ENCODE results near the gene UNC79.

The UNC79 gene

GRCh38 chr14:93540235-93540634 lies 109.5 kb downstream of the UNC79 start:
- H3K36me3 ChIP-seq = peaks cover 6% of the 10 kb centered on the region; the same call in 1 of the 2 replicates
- H3K4me3 ChIP-seq (ENCODE audit: low read depth, low read length) = no peak overlapping the region
- no peaks in the 10 kb centered on the region for H3K9me3 ChIP-seq (ENCODE audit: severe bottlenecking)
- TF ChIP-seq, protein P1, sequence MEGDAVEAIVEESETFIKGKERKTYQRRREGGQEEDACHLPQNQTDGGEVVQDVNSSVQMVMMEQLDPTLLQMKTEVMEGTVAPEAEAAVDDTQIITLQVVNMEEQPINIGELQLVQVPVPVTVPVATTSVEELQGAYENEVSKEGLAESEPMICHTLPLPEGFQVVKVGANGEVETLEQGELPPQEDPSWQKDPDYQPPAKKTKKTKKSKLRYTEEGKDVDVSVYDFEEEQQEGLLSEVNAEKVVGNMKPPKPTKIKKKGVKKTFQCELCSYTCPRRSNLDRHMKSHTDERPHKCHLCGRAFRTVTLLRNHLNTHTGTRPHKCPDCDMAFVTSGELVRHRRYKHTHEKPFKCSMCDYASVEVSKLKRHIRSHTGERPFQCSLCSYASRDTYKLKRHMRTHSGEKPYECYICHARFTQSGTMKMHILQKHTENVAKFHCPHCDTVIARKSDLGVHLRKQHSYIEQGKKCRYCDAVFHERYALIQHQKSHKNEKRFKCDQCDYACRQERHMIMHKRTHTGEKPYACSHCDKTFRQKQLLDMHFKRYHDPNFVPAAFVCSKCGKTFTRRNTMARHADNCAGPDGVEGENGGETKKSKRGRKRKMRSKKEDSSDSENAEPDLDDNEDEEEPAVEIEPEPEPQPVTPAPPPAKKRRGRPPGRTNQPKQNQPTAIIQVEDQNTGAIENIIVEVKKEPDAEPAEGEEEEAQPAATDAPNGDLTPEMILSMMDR (IDR thresholded peaks at IDR 0.05; ENCODE audit: low read depth, low read length) = no peak
- H3K27me3 ChIP-seq (ENCODE audit: insufficient read depth, low read depth, severe bottlenecking) = no peaks in the 10 kb centered on the region
- no peak for DNase-seq
- no peak overlapping the region for H3K27ac ChIP-seq

DNA sequence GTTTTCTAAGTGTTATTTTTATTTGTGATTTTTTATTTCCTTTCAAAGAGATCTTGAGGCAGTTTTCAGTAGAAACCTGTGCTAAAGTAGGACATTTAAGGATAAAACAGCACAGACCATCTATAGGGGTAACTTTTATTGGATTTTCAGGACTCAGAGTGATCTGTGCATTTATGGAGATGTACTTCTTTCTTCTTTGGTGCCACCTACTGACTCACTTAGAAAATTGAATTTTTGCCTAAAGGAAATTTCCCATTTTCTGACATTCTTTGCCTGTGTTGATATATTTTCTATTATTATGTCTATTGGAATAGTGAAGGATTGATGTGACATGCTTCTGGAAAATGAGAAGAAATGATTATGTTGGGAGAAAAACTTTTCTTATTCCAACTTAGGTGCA lies 113.0 kb downstream of the UNC79 start:
- Histone ChIP-seq H3K9me3 (ENCODE audit: severe bottlenecking) (no peaks in the 10 kb centered on the region), H3K36me3 (peaks cover 3% of the 10 kb centered on the region; the same call in 1 of the 2 replicates), H3K4me3 (ENCODE audit: low read depth, low read length) (no peak overlapping the region), H3K27me3 (ENCODE audit: insufficient read depth, low read depth, severe bottlenecking) (no peaks in the 10 kb centered on the region), H3K27ac (no peak overlapping the region)
- TF ChIP-seq, protein P1 (IDR thresholded peaks at IDR 0.05; ENCODE audit: low read depth, low read length) = peak; percentile 7; the same call in 1 of the 2 replicates
- DNase-seq = no peak

- H3K27ac ChIP-seq = no peak overlapping the region
- no peak overlapping the region for H3K4me3 ChIP-seq (ENCODE audit: low read depth, low read length)
- TF ChIP-seq, protein P1 (IDR thresholded peaks at IDR 0.05; ENCODE audit: low read depth, low read length) = no peak
- no peaks in the 10 kb centered on the region for H3K27me3 ChIP-seq (ENCODE audit: insufficient read depth, low read depth, severe bottlenecking)
- peaks cover 3% of the 10 kb centered on the region; the same call in 1 of the 2 replicates for H3K36me3 ChIP-seq
- no peak for DNase-seq
- H3K9me3 ChIP-seq (ENCODE audit: severe bottlenecking) = no peaks in the 10 kb centered on the region
Observed at GRCh38 chr14:93544212-93544611, 113.5 kb downstream of the UNC79 start.

GRCh38 chr14:93546642-93547041 lies 115.9 kb downstream of the UNC79 start:
- no peaks in the 10 kb centered on the region for H3K27me3 ChIP-seq (ENCODE audit: insufficient read depth, low read depth, severe bottlenecking)
- peaks cover 3% of the 10 kb centered on the region; the same call in 1 of the 2 replicates for H3K36me3 ChIP-seq
- no peaks in the 10 kb centered on the region for H3K9me3 ChIP-seq (ENCODE audit: severe bottlenecking)
- TF ChIP-seq, protein P1 (IDR thresholded peaks at IDR 0.05; ENCODE audit: low read depth, low read length) = no peak
- no peak overlapping the region for H3K27ac ChIP-seq
- H3K4me3 ChIP-seq (ENCODE audit: low read depth, low read length) = no peak overlapping the region
- no peak for DNase-seq

DNA sequence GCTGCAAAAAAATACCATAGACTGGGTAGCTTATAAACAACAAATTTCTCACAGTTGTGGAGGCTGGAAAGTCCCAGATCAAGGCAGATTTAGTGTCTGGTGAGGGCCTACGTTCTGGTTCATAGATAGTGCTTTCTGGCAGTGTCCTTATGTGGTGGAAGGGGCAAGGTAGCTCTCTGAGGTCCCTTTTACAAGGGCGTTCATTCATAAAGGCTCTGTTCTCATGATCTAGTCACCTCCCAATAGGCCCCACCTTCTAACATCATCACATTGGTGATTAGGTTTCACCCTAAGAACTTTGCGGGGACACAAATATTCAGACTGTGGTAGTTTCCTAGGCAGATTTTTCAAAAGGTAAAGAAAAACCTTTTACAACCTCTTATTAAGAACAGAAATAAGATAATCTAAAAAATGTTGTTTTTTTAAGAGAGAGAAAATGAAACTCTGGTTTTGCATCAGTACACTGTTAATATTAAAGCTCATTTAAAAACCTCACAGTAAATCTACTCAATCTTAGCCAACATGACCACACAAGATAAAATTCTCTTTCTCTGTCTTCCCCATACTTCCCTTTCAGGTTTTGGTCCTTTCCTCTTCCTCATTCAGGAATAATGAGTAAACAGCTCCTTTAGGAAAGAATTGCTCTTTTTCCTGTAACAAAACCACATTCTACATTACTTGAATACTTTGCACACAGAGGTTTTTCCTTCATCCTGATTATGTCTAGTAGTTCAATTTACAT lies 117.5 kb downstream of the UNC79 start:
- no peak for DNase-seq
- Histone ChIP-seq H3K27me3 (ENCODE audit: insufficient read depth, low read depth, severe bottlenecking) (no peaks in the 10 kb centered on the region), H3K9me3 (ENCODE audit: severe bottlenecking) (no peaks in the 10 kb centered on the region), H3K27ac (no peak overlapping the region), H3K4me3 (ENCODE audit: low read depth, low read length) (no peak overlapping the region), H3K36me3 (no peaks in the 10 kb centered on the region)
- TF ChIP-seq, protein P1 (IDR thresholded peaks at IDR 0.05; ENCODE audit: low read depth, low read length) = no peak

GRCh38 chr14:93549595-93549994 lies 118.9 kb downstream of the UNC79 start:
- Histone ChIP-seq H3K9me3 (ENCODE audit: severe bottlenecking) (no peaks in the 10 kb centered on the region), H3K27me3 (ENCODE audit: insufficient read depth, low read depth, severe bottlenecking) (no peaks in the 10 kb centered on the region), H3K27ac (no peak overlapping the region), H3K36me3 (no peaks in the 10 kb centered on the region), H3K4me3 (ENCODE audit: low read depth, low read length) (no peak overlapping the region)
- TF ChIP-seq, protein P1 (IDR thresholded peaks at IDR 0.05; ENCODE audit: low read depth, low read length) = no peak
- no peak for DNase-seq
